ENCODE measurements around the gene PMAIP1. TPM values are rescaled to one million over a fixed set of nuclear protein-coding genes. Genes with fewer than 3 reads are reported as not detected.

The PMAIP1 gene
- total and polyA plus RNA-seq, 2 of the 8 experiments (the other 6 are each of a cell fraction or from before 2014, with no cell fraction given): 51.7 to 84.1 TPM

GRCh38 chr18:59870623-59871130 is 29.1 kb upstream of the PMAIP1 start:
- Histone ChIP-seq H3K18ac (ENCODE audit: extremely low read depth, low read length) (no peak overlapping the region), H3K14ac (ENCODE audit: insufficient read length) (no peak overlapping the region), H3K27me3 (replicated peaks in 1 of 4; ENCODE audit: control insufficient read depth in 3 of 4, extremely low read depth in 1 of 4, insufficient read depth in 3 of 4, low read length in 3 of 4) (no peaks in the 10 kb centered on the region), H3K9ac (replicated peaks in 1 of 4; ENCODE audit: extremely low read depth in 1 of 4, low read depth in 3 of 4, low read length in 3 of 4) (no peak overlapping the region), H2BK15ac (ENCODE audit: low read length) (0 out of 2 replicates have a peak overlapping the region, but pooled peaks have one; percentile 12), H4K91ac (replicated peaks; ENCODE audit: insufficient read length, low read length) (no peak overlapping the region), H4K5ac (ENCODE audit: insufficient read length, low read depth, low read length) (no peak overlapping the region), H3K27ac (ENCODE audit: low read depth, low read length) (no peak overlapping the region), H2BK120ac (replicated peaks; ENCODE audit: low read depth, low read length) (no peak overlapping the region), H3K4me3 (ENCODE audit: extremely low read depth in 1 of 4, insufficient read depth in 2 of 4, low read depth in 3 of 4, low read length in 4 of 4) (no peak overlapping the region), H3K79me1 (ENCODE audit: low read depth, low read length) (no peaks in the 10 kb centered on the region), H4K20me1 (replicated peaks in 1 of 2; ENCODE audit: control insufficient read depth in 1 of 2, insufficient read depth in 2 of 2, low read length in 2 of 2) (no peaks in the 10 kb centered on the region), H3K4me1 (replicated peaks in 1 of 4; ENCODE audit: control insufficient read depth in 3 of 4, insufficient read depth in 4 of 4, low read length in 3 of 4) (peaks cover 2 to 24% (median 13%) of the 10 kb centered on the region in 4 experiments), H3K56ac (replicated peaks; ENCODE audit: insufficient read length, low read depth, low read length) (no peak overlapping the region), H3K23ac (ENCODE audit: insufficient read length) (no peak overlapping the region), H2AFZ (ENCODE audit: low read length) (no peak overlapping the region), H3K36me3 (ENCODE audit: control insufficient read depth in 2 of 4, insufficient read depth in 4 of 4, low read length in 3 of 4) (no peaks in the 10 kb centered on the region), H3K9me3 (ENCODE audit: insufficient read depth in 2 of 2, low read depth in 1 of 2, low read length in 1 of 2) (no peaks in the 10 kb centered on the region), H2BK20ac (ENCODE audit: low read length) (0 out of 2 replicates have a peak overlapping the region, but pooled peaks have one; percentile 55), H3K4me2 (ENCODE audit: insufficient read depth in 1 of 2, low read depth in 2 of 2, low read length in 2 of 2) (no peak overlapping the region), H2BK12ac (ENCODE audit: low read depth, low read length) (no peak overlapping the region), H3K4ac (replicated peaks; ENCODE audit: insufficient read length, low read depth, low read length) (no peak overlapping the region), H3K79me2 (ENCODE audit: control insufficient read depth in 1 of 2, insufficient read depth in 2 of 2, low read length in 2 of 2) (no peaks in the 10 kb centered on the region), H4K8ac (ENCODE audit: extremely low read depth, insufficient read depth, low read length) (no peak overlapping the region), H3K23me2 (ENCODE audit: low read depth, low read length) (no peaks in the 10 kb centered on the region), H2BK5ac (ENCODE audit: low read depth, low read length) (no peak overlapping the region), H2AK5ac (ENCODE audit: low read depth, low read length) (no peak overlapping the region)
- DNase-seq (ENCODE audit: low read depth in 1 of 2, low spot score in 2 of 2) (no peak), FAIRE-seq (no peak)
- ChIA-PET CTCF (ENCODE audit: partially characterized antibody) (interaction anchor here (0.6 kb wide), 2 partner anchors 11 to 13 kb away, joined by 3 read pairs; no protein-coding TSS in a partner anchor), POLR2A (ENCODE audit: partially characterized antibody) (interaction anchor here (1.0 to 8.7 kb wide), 3 partner anchors 11 to 30 kb away, joined by 3 to 82 read pairs (median 4); partner anchors contain the start of gene PMAIP1)
- TF ChIP-seq CEBPB (IDR thresholded peaks at IDR 0.05; ENCODE audit: low read depth, low read length) (no peak), EZH2 (IDR thresholded peaks at IDR 0.05; ENCODE audit: low read depth, low read length, severe bottlenecking) (no peak), POLR2A (IDR thresholded peaks at IDR 0.05; ENCODE audit: control extremely low read depth in 1 of 2, low read depth in 2 of 2, low read length in 2 of 2) (no peak), SRF (IDR thresholded peaks at IDR 0.05; ENCODE audit: low read depth, low read length) (no peak), POLR2AphosphoS5 (IDR thresholded peaks at IDR 0.05; ENCODE audit: low read depth, low read length) (no peak), TEAD4 (IDR thresholded peaks at IDR 0.05; ENCODE audit: low read depth, low read length) (no peak), POU5F1 (IDR thresholded peaks at IDR 0.05; ENCODE audit: low read depth, low read length) (no peak), GABPA (IDR thresholded peaks at IDR 0.05; ENCODE audit: borderline replicate concordance, insufficient read depth, low read length) (no peak), RFX5 (IDR thresholded peaks at IDR 0.05; ENCODE audit: borderline replicate concordance, low read depth, low read length) (no peak), ZNF274 (IDR thresholded peaks at IDR 0.05; ENCODE audit: borderline replicate concordance, extremely low read depth, low read length) (no peak)
